ENCODE data around the gene LIMK1. TPM values are rescaled to one million over a fixed set of nuclear protein-coding genes. Genes with fewer than 3 reads are reported as not detected.

Gene LIMK1
- total and polyA plus RNA-seq, 2 of the 13 experiments (the other 11 are each of a cell fraction or from before 2014, with no cell fraction given) = 8.9 to 18.8 TPM

- BruUV-seq (replicated peaks) = no TSS peak
- H3K4me1 ChIP-seq (ENCODE audit: insufficient read depth, low read length) = peaks cover 32% of the 10 kb centered on the region
- H3K9me3 ChIP-seq (ENCODE audit: low read length) = no peaks in the 10 kb centered on the region
- no peak overlapping the region for H3K4me2 ChIP-seq (ENCODE audit: low read depth, low read length)
- H3K9ac ChIP-seq (ENCODE audit: insufficient read depth, low read depth, low read length) = no peak overlapping the region
- TF ChIP-seq MLLT10 (CRISPR knock-in tag; IDR thresholded peaks at IDR 0.05) (no peak), TERF1 (CRISPR knock-in tag; IDR thresholded peaks at IDR 0.05) (no peak), MTF1 (CRISPR knock-in tag; IDR thresholded peaks at IDR 0.05) (no peak), KLF15 (CRISPR knock-in tag; IDR thresholded peaks at IDR 0.05; ENCODE audit: borderline replicate concordance) (no peak), TFE3 (CRISPR knock-in tag; IDR thresholded peaks at IDR 0.05) (no peak), ZBTB46 (CRISPR knock-in tag; IDR thresholded peaks at IDR 0.05; ENCODE audit: borderline replicate concordance) (no peak), SMC3 (IDR thresholded peaks at IDR 0.05; ENCODE audit: low read length) (no peak), ZGPAT (CRISPR knock-in tag; IDR thresholded peaks at IDR 0.05) (no peak), ZNF256 (CRISPR knock-in tag; conservative IDR thresholded peaks at IDR 0.05) (no peak), MED13 (CRISPR knock-in tag; IDR thresholded peaks at IDR 0.05) (no peak), SMAD1 (CRISPR knock-in tag; IDR thresholded peaks at IDR 0.05; ENCODE audit: borderline replicate concordance, low read depth) (no peak), ESRRA (CRISPR knock-in tag; IDR thresholded peaks at IDR 0.05; ENCODE audit: low read depth) (no peak), NR3C1 (CRISPR knock-in tag; IDR thresholded peaks at IDR 0.05) (no peak), ZNF501 (CRISPR knock-in tag; IDR thresholded peaks at IDR 0.05) (no peak)
- TF ChIP-seq, protein P1, sequence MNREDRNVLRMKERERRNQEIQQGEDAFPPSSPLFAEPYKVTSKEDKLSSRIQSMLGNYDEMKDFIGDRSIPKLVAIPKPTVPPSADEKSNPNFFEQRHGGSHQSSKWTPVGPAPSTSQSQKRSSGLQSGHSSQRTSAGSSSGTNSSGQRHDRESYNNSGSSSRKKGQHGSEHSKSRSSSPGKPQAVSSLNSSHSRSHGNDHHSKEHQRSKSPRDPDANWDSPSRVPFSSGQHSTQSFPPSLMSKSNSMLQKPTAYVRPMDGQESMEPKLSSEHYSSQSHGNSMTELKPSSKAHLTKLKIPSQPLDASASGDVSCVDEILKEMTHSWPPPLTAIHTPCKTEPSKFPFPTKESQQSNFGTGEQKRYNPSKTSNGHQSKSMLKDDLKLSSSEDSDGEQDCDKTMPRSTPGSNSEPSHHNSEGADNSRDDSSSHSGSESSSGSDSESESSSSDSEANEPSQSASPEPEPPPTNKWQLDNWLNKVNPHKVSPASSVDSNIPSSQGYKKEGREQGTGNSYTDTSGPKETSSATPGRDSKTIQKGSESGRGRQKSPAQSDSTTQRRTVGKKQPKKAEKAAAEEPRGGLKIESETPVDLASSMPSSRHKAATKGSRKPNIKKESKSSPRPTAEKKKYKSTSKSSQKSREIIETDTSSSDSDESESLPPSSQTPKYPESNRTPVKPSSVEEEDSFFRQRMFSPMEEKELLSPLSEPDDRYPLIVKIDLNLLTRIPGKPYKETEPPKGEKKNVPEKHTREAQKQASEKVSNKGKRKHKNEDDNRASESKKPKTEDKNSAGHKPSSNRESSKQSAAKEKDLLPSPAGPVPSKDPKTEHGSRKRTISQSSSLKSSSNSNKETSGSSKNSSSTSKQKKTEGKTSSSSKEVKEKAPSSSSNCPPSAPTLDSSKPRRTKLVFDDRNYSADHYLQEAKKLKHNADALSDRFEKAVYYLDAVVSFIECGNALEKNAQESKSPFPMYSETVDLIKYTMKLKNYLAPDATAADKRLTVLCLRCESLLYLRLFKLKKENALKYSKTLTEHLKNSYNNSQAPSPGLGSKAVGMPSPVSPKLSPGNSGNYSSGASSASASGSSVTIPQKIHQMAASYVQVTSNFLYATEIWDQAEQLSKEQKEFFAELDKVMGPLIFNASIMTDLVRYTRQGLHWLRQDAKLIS (CRISPR knock-in tag; IDR thresholded peaks at IDR 0.05) = no peak
- 32% methylated on average over 6 of the region's 11 CpGs for WGBS (ENCODE audit: low lambda C conversion rate)
- no peak overlapping the region for H2AFZ ChIP-seq (ENCODE audit: low read length)
- intact Hi-C loops (cut with micrococcal nuclease; ENCODE audit: unreplicated experiment) = no loop called here
- no peak overlapping the region for H3K27ac ChIP-seq (ENCODE audit: extremely low read length, insufficient read depth, low read length)
- no peak overlapping the region for H3K4me3 ChIP-seq (replicated peaks in 1 of 3; ENCODE audit: insufficient read depth in 1 of 3, low read depth in 2 of 3, low read length in 3 of 3)
- no peaks in the 10 kb centered on the region for H3K79me2 ChIP-seq (ENCODE audit: insufficient read depth, low read length)
- DNase-seq (ENCODE audit: low spot score) (no peak), FAIRE-seq (no peak), ATAC-seq (no peak)
- CTCF ChIA-PET (ENCODE audit: low intra/inter-chr PET ratio, low total read pairs) = no interaction called here
- no peaks in the 10 kb centered on the region for H4K20me1 ChIP-seq (ENCODE audit: insufficient read depth, low read length)
- no peaks in the 10 kb centered on the region for H3K36me3 ChIP-seq (replicated peaks in 1 of 2; ENCODE audit: control insufficient read depth in 1 of 2, insufficient read depth in 2 of 2, low read length in 2 of 2)
- in situ Hi-C loops (cut with HindIII; ENCODE audit: extremely low pct_ligation_motif_present, low pct_unique_long_range_greater_than_20kb) = no loop called here
- POLR2A ChIA-PET = no interaction called here
- peaks cover 4 to 22% of the 10 kb centered on the region in 2 experiments; a peak in 3 of 5 replicates for H3K27me3 ChIP-seq (ENCODE audit: control insufficient read depth in 1 of 2, insufficient read depth in 2 of 2, low read length in 2 of 2)
Observed at GRCh38 chr7:74057216-74057925, 26.2 kb upstream of the LIMK1 start.

Measured in HepG2 (cell line).